H4 (cell line): ENCODE results near the gene GALNT16. TPM values are rescaled to one million over a fixed set of nuclear protein-coding genes. Genes with fewer than 3 reads are reported as not detected.

ENCODE experiments used
- DNase-seq: peaks from one replicate; pipeline ENCODE4 v3.0.0-alpha.2; 2015; ENCODE audit warnings: low spot score
- total RNA-seq: library from RNA; depleted of rRNA; stranded (reverse); fragments of >200 nt; shearing (Covaris generic); gene quantifications from 2 replicates; pipeline ENCODE4 v1.2.3, GENCODE V29; 2014

GALNT16 gene
- total RNA-seq, 1 experiment from 2014 or later = 0.52 TPM

GRCh38 chr14:69317102-69317755, 57.3 kb downstream of the GALNT16 start:
- DNase-seq = peak; percentile 89

- no peak for DNase-seq
Measured at GRCh38 chr14:69317780-69318179, 57.8 kb downstream of the GALNT16 start.

GRCh38 chr14:69318241-69318640, 58.3 kb downstream of the GALNT16 start:
- DNase-seq = no peak

GRCh38 chr14:69318901-69319475, 59.0 kb downstream of the GALNT16 start:
- DNase-seq = no peak

- no peak for DNase-seq
Measured at GRCh38 chr14:69319911-69320310, 60.0 kb downstream of the GALNT16 start.

- no peak for DNase-seq
Measured at GRCh38 chr14:69320581-69321365, 60.8 kb downstream of the GALNT16 start.

- DNase-seq = no peak
Measured at GRCh38 chr14:69321601-69322330, 61.8 kb downstream of the GALNT16 start.

- no peak for DNase-seq
Measured at GRCh38 chr14:69323266-69323998, 63.5 kb downstream of the GALNT16 start.

- DNase-seq = no peak
Measured at GRCh38 chr14:69323999-69324282, 64.0 kb downstream of the GALNT16 start.

- no peak for DNase-seq
Measured at GRCh38 chr14:69324341-69324931, 64.5 kb downstream of the GALNT16 start.

- DNase-seq = no peak
Measured at GRCh38 chr14:69325086-69325485, 65.1 kb downstream of the GALNT16 start.

GRCh38 chr14:69325646-69326265, 65.8 kb downstream of the GALNT16 start:
- DNase-seq = no peak

- no peak for DNase-seq
Measured at GRCh38 chr14:69326611-69327010, 66.7 kb downstream of the GALNT16 start.

GRCh38 chr14:69327507-69327906, 67.5 kb downstream of the GALNT16 start:
- DNase-seq = no peak

GRCh38 chr14:69328317-69328716, 68.4 kb downstream of the GALNT16 start:
- DNase-seq = no peak

GRCh38 chr14:69328765-69329164, 68.8 kb downstream of the GALNT16 start:
- no peak for DNase-seq

- no peak for DNase-seq
Measured at GRCh38 chr14:69331206-69331605, 71.2 kb downstream of the GALNT16 start.

- DNase-seq = no peak
Measured at GRCh38 chr14:69332782-69333395, 72.9 kb downstream of the GALNT16 start.

- DNase-seq = no peak
Measured at GRCh38 chr14:69333791-69334337, 73.9 kb downstream of the GALNT16 start.

- DNase-seq = no peak
Measured at GRCh38 chr14:69334576-69334975, 74.6 kb downstream of the GALNT16 start.
